ENCODE results near the gene CNTLN. TPM values are rescaled to one million over a fixed set of nuclear protein-coding genes. Genes with fewer than 3 reads are reported as not detected.

Gene CNTLN
- total RNA-seq, 1 experiment from 2014 or later: 15.0 TPM

DNA sequence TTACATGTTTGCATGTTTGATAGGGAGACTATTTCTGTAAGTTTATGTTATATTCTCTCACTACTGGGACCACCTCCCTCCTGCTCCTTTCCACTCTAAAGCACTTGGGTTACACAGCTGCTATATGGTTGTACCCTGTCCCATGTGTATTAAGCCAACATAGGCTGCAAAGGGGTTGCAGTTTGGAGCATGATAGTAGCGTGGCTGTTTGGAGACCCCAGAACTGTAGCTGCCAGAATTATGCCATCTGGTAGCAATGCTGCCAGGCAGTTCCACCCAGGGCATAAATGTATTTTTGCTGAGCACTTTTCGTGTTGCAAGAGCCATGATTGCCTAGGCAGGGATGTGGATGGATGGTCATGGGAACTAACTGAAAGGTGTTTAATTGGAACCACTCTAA lies 81.8 kb downstream of the CNTLN start:
- Histone ChIP-seq H4K20me1 (ENCODE audit: control insufficient read depth, insufficient read depth, insufficient read length) (no peaks in the 10 kb centered on the region), H3K27ac (ENCODE audit: insufficient read length, low read depth, low read length) (no peak overlapping the region), H2AFZ (ENCODE audit: low read length) (no peak overlapping the region), H4K8ac (replicated peaks; ENCODE audit: insufficient read length, low read depth, low read length) (no peak overlapping the region), H3K4ac (ENCODE audit: low read depth, low read length) (no peak overlapping the region), H3K9ac (ENCODE audit: extremely low read depth, insufficient read length, low read length) (no peak overlapping the region), H3K4me2 (ENCODE audit: insufficient read depth, insufficient read length, low read length) (no peak overlapping the region), H2AK5ac (ENCODE audit: insufficient read length, low read length) (no peak overlapping the region), H3K79me2 (ENCODE audit: insufficient read depth, low read length) (0 out of 2 replicates have a peak, but pooled peaks cover 2% of the 10 kb centered on the region), H3K18ac (ENCODE audit: insufficient read length, low read depth, low read length) (no peak overlapping the region), H3K4me1 (ENCODE audit: insufficient read depth, low read length) (no peaks in the 10 kb centered on the region), H3K23me2 (ENCODE audit: insufficient read length, low read depth, low read length, poor library complexity, severe bottlenecking) (no peaks in the 10 kb centered on the region), H3K14ac (ENCODE audit: insufficient read depth, low read length) (no peak overlapping the region), H3K56ac (ENCODE audit: insufficient read length, low read depth, low read length) (no peak overlapping the region), H2BK5ac (ENCODE audit: insufficient read length, low read length) (no peak overlapping the region), H3T11ph (ENCODE audit: low read length) (no peak overlapping the region), H4K91ac (ENCODE audit: insufficient read length, low read depth, low read length) (no peak overlapping the region), H3K27me3 (ENCODE audit: insufficient read depth, low read length) (no peaks in the 10 kb centered on the region), H3K79me1 (ENCODE audit: insufficient read depth, low read depth, low read length, poor library complexity, severe bottlenecking) (no peaks in the 10 kb centered on the region), H2BK20ac (ENCODE audit: low read depth, low read length, poor library complexity, severe bottlenecking) (no peak overlapping the region), H2BK12ac (ENCODE audit: insufficient read length, low read depth, low read length) (no peak overlapping the region), H3K9me3 (ENCODE audit: control insufficient read depth, low read depth, low read length) (no peaks in the 10 kb centered on the region), H2BK15ac (ENCODE audit: low read depth, low read length) (no peak overlapping the region), H2BK120ac (ENCODE audit: low read depth, low read length, poor library complexity, severe bottlenecking) (no peak overlapping the region), H3K23ac (ENCODE audit: insufficient read length, low read depth, low read length) (no peak overlapping the region), H4K5ac (ENCODE audit: insufficient read length, low read depth, low read length) (no peak overlapping the region)
- Mint-ChIP-seq H3K4me3 (no peak overlapping the region), H3K9me3 (peaks cover 17 to 19% of the 10 kb centered on the region in 2 experiments; a peak in 4 of 5 replicates), H3K36me3 (ENCODE audit: insufficient read depth in 1 of 3, low read depth in 3 of 3) (peaks cover 2 to 20% (median 11%) of the 10 kb centered on the region in 3 experiments; a peak in 4 of 7 replicates), H3K27me3 (ENCODE audit: low read depth) (no peaks in the 10 kb centered on the region), H3K27ac (no peak overlapping the region), H3K4me1 (0 out of 4 replicates have a peak, but pooled peaks cover 0 to 5% of the 10 kb centered on the region in 2 experiments)
- WGBS (ENCODE audit: extremely low coverage, insufficient read length, low lambda C conversion rate): no CpG with 5 or more reads among the region's 2 CpGs
- no peak for DNase-seq
- no peak for TF ChIP-seq CTCF (conservative IDR thresholded peaks at IDR 0.05)
